Retinal pigment epithelial cell (primary cell): ENCODE results near the gene TRAF7.

Source experiments
- DNase-seq: peaks from one replicate; pipeline ENCODE4 v3.0.0-alpha.2; 2010; ENCODE audit warnings: low read depth
- H3K4me3 ChIP-seq: 2 replicates; pipeline ENCODE4 v1.5.1; 2011; ENCODE audit warnings: mild to moderate bottlenecking, low read length, control low read depth, moderate library complexity
- CTCF ChIP-seq: conservative IDR thresholded peaks from 2 replicates; pipeline ENCODE4 v1.5.1; 2011; ENCODE audit warnings: low read depth, low read length, control low read depth, inconsistent platforms

Gene TRAF7

GRCh38 chr16:2147378-2147777, 8.2 kb upstream of the TRAF7 start:
- no peak for TF ChIP-seq CTCF
- DNase-seq, result no peak
- no peak overlapping the region for H3K4me3 ChIP-seq

- H3K4me3 ChIP-seq, result peak within 1 kb of the TSS; percentile 43
- no peak for TF ChIP-seq CTCF
- DNase-seq, result peak; percentile 69
These were observed 7.5 kb upstream of the TRAF7 start, which contains the start of gene RAB26 for GRCh38 chr16:2147981-2148671. Gene RAB26 (plus strand): TSS chr16:2148625. CDS start chr16:2148784, 159 bp downstream.

GRCh38 chr16:2148714-2149629, 6.6 kb upstream of the TRAF7 start:
- peak overlapping the region; percentile 43 for H3K4me3 ChIP-seq
- no peak for TF ChIP-seq CTCF
- DNase-seq, result no peak

- no peak for TF ChIP-seq CTCF
- peak overlapping the region; percentile 43 for H3K4me3 ChIP-seq
- DNase-seq, result no peak
These were observed 5.8 kb upstream of the TRAF7 start for GRCh38 chr16:2149630-2150417.

GRCh38 chr16:2150418-2151187, 5.0 kb upstream of the TRAF7 start:
- TF ChIP-seq CTCF, result peak; percentile 7

More at GRCh38 chr16:2150418-2151187, 5.0 kb upstream of the TRAF7 start:
- DNase-seq, result no peak
- peak overlapping the region; percentile 4 for H3K4me3 ChIP-seq
